H1 (cell line): ENCODE results near the gene ZNF592. TPM values are rescaled to one million over a fixed set of nuclear protein-coding genes. Genes with fewer than 3 reads are reported as not detected.

Source experiments
- CTCF ChIA-PET: fragments of 300-600 bp; sonication (Branson Sonifier 250); formaldehyde crosslinking; loops from one replicate; lab custom pipeline; 2021; ENCODE audit not compliant: partially characterized antibody; lab: Charles Lee
- POLR2A ChIA-PET: fragments of 300-600 bp; sonication (Branson Sonifier 250); formaldehyde crosslinking; loops from one replicate; lab custom pipeline; 2021; ENCODE audit warnings: inconsistent platforms; ENCODE audit not compliant: partially characterized antibody; lab: Charles Lee
- DNase-seq, 2 experiments: peaks; one replicate each; pipeline versions ENCODE4 v3.0.0 to v3.0.0-alpha.2; 2010 to 2022; ENCODE audit warnings: low spot score in 2 of 2, low read depth in 1 of 2, mixed read lengths in 1 of 2
- FAIRE-seq: peaks from 2 replicates; lab custom pipeline; 2011; peaks lifted over from hg19 to GRCh38; lab: Jason Lieb, UNC
- H2AFZ ChIP-seq: 2 replicates; pipeline ENCODE4 v1.8.1; 2012; ENCODE audit warnings: low read length, inconsistent platforms
- H2AK5ac ChIP-seq: 2 replicates; pipeline ENCODE4 v1.6.1; 2013; ENCODE audit warnings: low read depth, low read length
- H2BK120ac ChIP-seq: replicated peaks from 2 replicates; pipeline ENCODE3; 2013; ENCODE audit warnings: low read depth, low read length, inconsistent platforms
- H2BK12ac ChIP-seq: 2 replicates; pipeline ENCODE4 v1.6.1; 2013; ENCODE audit warnings: low read depth, low read length
- H2BK15ac ChIP-seq: 2 replicates; pipeline ENCODE4 v1.6.1; 2013; ENCODE audit warnings: low read length
- H2BK20ac ChIP-seq: 2 replicates; pipeline ENCODE4 v1.6.1; 2013; ENCODE audit warnings: low read length
- H2BK5ac ChIP-seq: 2 replicates; pipeline ENCODE4 v1.6.1; 2013; ENCODE audit warnings: low read depth, low read length
- H3K14ac ChIP-seq: 2 replicates; pipeline ENCODE4 v1.6.1; 2013; ENCODE audit warnings: inconsistent platforms; ENCODE audit not compliant: insufficient read length
- H3K18ac ChIP-seq: 2 replicates; pipeline ENCODE4 v1.6.1; 2013; ENCODE audit warnings: low read length; ENCODE audit errors: extremely low read depth
- H3K23ac ChIP-seq: 2 replicates; pipeline ENCODE4 v1.6.1; 2013; ENCODE audit warnings: inconsistent platforms; ENCODE audit not compliant: insufficient read length
- H3K23me2 ChIP-seq: 2 replicates; pipeline ENCODE4 v1.6.1; 2013; ENCODE audit warnings: low read depth, low read length
- H3K27ac ChIP-seq: 2 replicates; pipeline ENCODE4 v1.6.1; 2011; ENCODE audit warnings: low read depth, low read length, inconsistent platforms
- H3K27me3 ChIP-seq, 4 experiments: replicated peaks in 1 of 4; 1 replicate in 1 of 4; 2 replicates in 3 of 4; pipeline versions ENCODE4 v1.6.1 to v1.8.1; 2011 to 2013; ENCODE audit warnings: low read length in 3 of 4, mild to moderate bottlenecking in 3 of 4, inconsistent platforms in 2 of 4, mixed read lengths in 2 of 4, moderate library complexity in 1 of 4; ENCODE audit not compliant: control insufficient read depth in 3 of 4, insufficient read depth in 3 of 4; ENCODE audit errors: extremely low read depth in 1 of 4
- H3K36me3 ChIP-seq, 4 experiments: 2 replicates each; pipeline versions ENCODE4 v1.6.1 to v1.8.1; 2011 to 2013; ENCODE audit warnings: mild to moderate bottlenecking in 4 of 4, low read length in 3 of 4, moderate library complexity in 2 of 4, control low read depth in 1 of 4, inconsistent platforms in 1 of 4; ENCODE audit not compliant: insufficient read depth in 4 of 4, control insufficient read depth in 2 of 4
- H3K4ac ChIP-seq: replicated peaks from 2 replicates; pipeline ENCODE3; 2013; ENCODE audit warnings: low read length, low read depth, mixed read lengths, inconsistent platforms; ENCODE audit not compliant: insufficient read length
- H3K4me1 ChIP-seq, 4 experiments: replicated peaks in 1 of 4; 1 replicate in 1 of 4; 2 replicates in 3 of 4; pipeline versions ENCODE4 v1.6.1 to v1.8.1; 2011 to 2013; ENCODE audit warnings: low read length in 3 of 4, inconsistent platforms in 2 of 4, mixed read lengths in 1 of 4; ENCODE audit not compliant: insufficient read depth in 4 of 4, control insufficient read depth in 3 of 4
- H3K4me2 ChIP-seq, 2 experiments: 2 replicates each; pipeline versions ENCODE4 v1.6.1 to v1.8.1; 2011 to 2013; ENCODE audit warnings: low read depth in 2 of 2, low read length in 2 of 2, control low read depth in 1 of 2, inconsistent platforms in 1 of 2, mild to moderate bottlenecking in 1 of 2; ENCODE audit not compliant: insufficient read depth in 1 of 2
- H3K4me3 ChIP-seq, 4 experiments: fragments of 200-600, 300-600 bp in 1 of 4; sonication (generic), shearing (Covaris generic), sonication (Bioruptor Twin) in 1 of 4; 2 replicates each; pipeline versions ENCODE4 v1.5.1 to v1.8.1; 2011 to 2016; ENCODE audit warnings: low read length in 4 of 4, low read depth in 3 of 4, control low read depth in 2 of 4, inconsistent platforms in 2 of 4, mild to moderate bottlenecking in 2 of 4, mixed read lengths in 1 of 4, moderate library complexity in 1 of 4; ENCODE audit not compliant: insufficient read depth in 2 of 4; ENCODE audit errors: extremely low read depth in 1 of 4
- H3K56ac ChIP-seq: replicated peaks from 2 replicates; pipeline ENCODE3; 2013; ENCODE audit warnings: low read depth, mild to moderate bottlenecking, mixed read lengths, low read length, inconsistent platforms; ENCODE audit not compliant: insufficient read length
- H3K79me1 ChIP-seq: 2 replicates; pipeline ENCODE4 v1.6.1; 2013; ENCODE audit warnings: low read depth, low read length, control low read depth
- H3K79me2 ChIP-seq, 2 experiments: 2 replicates each; pipeline versions ENCODE4 v1.6.1 to v1.8.1; 2012 to 2013; ENCODE audit warnings: low read length in 2 of 2, mild to moderate bottlenecking in 2 of 2, inconsistent platforms in 1 of 2; ENCODE audit not compliant: insufficient read depth in 2 of 2, control insufficient read depth in 1 of 2
- H3K9ac ChIP-seq, 4 experiments: replicated peaks in 1 of 4; 1 replicate in 1 of 4; 2 replicates in 3 of 4; pipeline versions ENCODE4 v1.6.1 to v1.8.1; 2011 to 2013; ENCODE audit warnings: low read depth in 3 of 4, low read length in 3 of 4, control low read depth in 2 of 4, mild to moderate bottlenecking in 2 of 4, moderate library complexity in 2 of 4, inconsistent platforms in 1 of 4; ENCODE audit errors: extremely low read depth in 1 of 4
- H3K9me3 ChIP-seq, 2 experiments: 2 replicates each; pipeline versions ENCODE4 v1.6.1 to v1.8.1; 2012 to 2013; ENCODE audit warnings: mild to moderate bottlenecking in 2 of 2, moderate library complexity in 2 of 2, control low read depth in 1 of 2, inconsistent platforms in 1 of 2, low read depth in 1 of 2, low read length in 1 of 2, mixed read lengths in 1 of 2; ENCODE audit not compliant: insufficient read depth in 2 of 2
- H4K20me1 ChIP-seq, 2 experiments: replicated peaks in 1 of 2; 2 replicates each; pipeline versions ENCODE3 to v1.8.1; 2011 to 2013; ENCODE audit warnings: inconsistent platforms in 2 of 2, low read length in 2 of 2, mild to moderate bottlenecking in 1 of 2; ENCODE audit not compliant: insufficient read depth in 2 of 2, control insufficient read depth in 1 of 2
- H4K5ac ChIP-seq: 2 replicates; pipeline ENCODE4 v1.6.1; 2013; ENCODE audit warnings: low read length, low read depth, mixed read lengths, inconsistent platforms; ENCODE audit not compliant: insufficient read length
- H4K8ac ChIP-seq: 2 replicates; pipeline ENCODE4 v1.8.0; 2013; ENCODE audit warnings: mild to moderate bottlenecking, moderate library complexity, low read length, inconsistent platforms; ENCODE audit not compliant: insufficient read depth; ENCODE audit errors: extremely low read depth
- H4K91ac ChIP-seq: replicated peaks from 2 replicates; pipeline ENCODE3; 2013; ENCODE audit warnings: low read length, mixed read lengths, inconsistent platforms; ENCODE audit not compliant: insufficient read length
- BCL11A ChIP-seq, 2 experiments: IDR thresholded peaks; one replicate each; pipeline ENCODE4 v1.6.1; 2011; ENCODE audit warnings: low read depth in 2 of 2, low read length in 2 of 2, mild to moderate bottlenecking in 2 of 2
- CHD1 ChIP-seq: IDR thresholded peaks from 2 replicates; pipeline ENCODE4 v1.6.1; 2012; ENCODE audit warnings: low read depth, low read length, improper control_type of control experiment
- CTBP2 ChIP-seq: IDR thresholded peaks from 2 replicates; pipeline ENCODE4 v1.7.0; 2011; ENCODE audit warnings: borderline replicate concordance, mild to moderate bottlenecking, moderate library complexity, mixed read lengths, low read length; ENCODE audit not compliant: insufficient read depth, insufficient read length
- GABPA ChIP-seq: IDR thresholded peaks from 2 replicates; pipeline ENCODE4 v1.6.1; 2011; ENCODE audit warnings: mild to moderate bottlenecking, low read length, moderate library complexity, borderline replicate concordance; ENCODE audit not compliant: insufficient read depth
- RXRA ChIP-seq: IDR thresholded peaks from 2 replicates; pipeline ENCODE4 v1.6.1; 2011; ENCODE audit warnings: low read depth, mild to moderate bottlenecking, low read length, moderate library complexity; ENCODE audit not compliant: insufficient read depth
- SP1 ChIP-seq: IDR thresholded peaks from 2 replicates; pipeline ENCODE4 v1.6.1; 2011; ENCODE audit warnings: low read depth, low read length
- SRF ChIP-seq: IDR thresholded peaks from 2 replicates; pipeline ENCODE4 v1.6.1; 2011; ENCODE audit warnings: mild to moderate bottlenecking, low read depth, low read length, moderate library complexity
- TAF1 ChIP-seq: IDR thresholded peaks from 2 replicates; pipeline ENCODE4 v1.6.1; 2011; ENCODE audit warnings: mild to moderate bottlenecking, low read depth, low read length
- WGBS, 2 experiments: shearing (Covaris generic) in 1 of 2; methylation state at CpG; one replicate each; pipeline versions ENCODE4 v1.1.6 to v1.1.7; 2013 to 2015; ENCODE audit warnings: low lambda C conversion rate in 2 of 2, mixed read lengths in 2 of 2, inconsistent platforms in 1 of 2, low coverage in 1 of 2, missing lambda C conversion rate in 1 of 2; ENCODE audit not compliant: insufficient replicate concordance in 2 of 2, insufficient coverage in 1 of 2, insufficient read length in 1 of 2; ENCODE audit errors: extremely low coverage in 1 of 2, missing lambda C conversion rate in 1 of 2; 5-methylcytosine and 5-hydroxymethylcytosine counted together
- polyA plus RNA-seq, 7 experiments: library from polyadenylated mRNA; depleted of rRNA in 3 of 7; stranded (reverse) in 5 of 7; unstranded in 2 of 7; fragments of >200 nt in 5 of 7; fragments of 200-250 nt in 2 of 7; gene quantifications; 1 replicate in 5 of 7; 2 replicates in 1 of 7; 4 replicates in 1 of 7; pipeline versions ENCODE4 v1.2.1 to v1.2.3, GENCODE V29; 2011 to 2013; ENCODE audit warnings: missing spikeins in 2 of 7, mixed read lengths in 2 of 7
- total RNA-seq: library from RNA; stranded (reverse); fragmentation: NEBNext Ultra II Directional; extraction: Animal tissue kit (Norgen Biotek cat#: 25700); gene quantifications from 2 replicates; pipeline ENCODE4 v1.2.1, GENCODE V29; 2021
- TF ChIP-seq, protein P1 (sequence below): IDR thresholded peaks from 2 replicates; pipeline ENCODE4 v1.6.1; 2012; ENCODE audit warnings: inconsistent platforms
- TF ChIP-seq, protein P2 (sequence below), 3 experiments: IDR thresholded peaks; 1 replicate in 2 of 3; 2 replicates in 1 of 3; pipeline versions ENCODE4 v1.5.1 to v1.6.1; 2011; ENCODE audit warnings: low read length in 3 of 3, mild to moderate bottlenecking in 3 of 3, inconsistent platforms in 2 of 3, low read depth in 1 of 3, moderate library complexity in 1 of 3; ENCODE audit not compliant: insufficient read depth in 1 of 3; ENCODE audit errors: control extremely low read depth in 1 of 3

ZNF592 gene
- total and polyA plus RNA-seq, 2 of the 8 experiments (the other 6 are each of a cell fraction or from before 2014, with no cell fraction given) = 14.2 to 33.0 TPM

DNA sequence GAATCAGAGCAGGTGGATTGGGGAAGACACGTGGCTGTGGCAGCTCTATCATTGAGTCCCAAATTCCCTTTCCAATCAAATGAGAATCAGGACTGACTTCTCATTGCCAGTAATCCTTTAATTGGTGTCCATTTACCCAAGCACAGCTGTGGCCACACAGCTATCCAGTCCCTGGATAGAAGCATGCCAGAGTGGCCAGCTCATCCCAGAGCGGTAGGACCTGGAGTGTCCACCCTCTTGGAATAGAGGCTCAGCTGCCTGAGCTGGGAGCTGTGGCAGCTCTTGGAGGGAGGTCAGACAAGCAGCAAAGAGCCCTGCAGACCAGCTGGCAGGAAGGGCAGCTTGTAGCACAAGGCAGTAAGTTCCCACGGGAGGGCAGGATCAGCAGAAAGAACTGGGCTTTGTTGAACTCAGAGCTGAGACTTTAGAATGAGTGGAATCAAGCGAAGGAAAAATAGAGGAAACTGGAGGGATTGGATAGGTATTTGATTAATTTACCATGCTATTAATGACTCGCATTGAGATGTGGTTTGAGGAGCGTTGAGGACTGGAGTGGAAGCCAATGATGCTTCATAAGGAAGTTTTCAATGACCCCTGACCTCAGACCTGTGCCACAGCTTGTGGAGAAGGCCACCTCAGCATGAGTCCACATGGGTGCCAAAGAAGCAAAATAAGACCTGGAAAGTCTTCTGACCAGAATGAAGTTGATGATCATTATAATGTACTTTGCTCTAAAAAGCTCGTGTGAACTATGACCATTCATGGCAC is 61.9 kb downstream of the ZNF592 start:
- no peak overlapping the region for H3K4me2 ChIP-seq
- POLR2A ChIA-PET = interaction anchor here (0.7 to 2.4 kb wide), 5 partner anchors 9 to 157 kb away, joined by 3 to 11 read pairs (median 4); partner anchors contain the start of gene SEC11A
- H4K5ac ChIP-seq = no peak overlapping the region
- DNase-seq (no peak), FAIRE-seq (no peak)
- no peak overlapping the region for H3K56ac ChIP-seq
- H3K9me3 ChIP-seq = no peaks in the 10 kb centered on the region
- no peak overlapping the region for H2AK5ac ChIP-seq
- no peak overlapping the region for H3K27ac ChIP-seq
- no peak overlapping the region for H2BK15ac ChIP-seq
- no peak overlapping the region for H2BK5ac ChIP-seq
- H3K9ac ChIP-seq = no peak overlapping the region
- no peak overlapping the region for H3K14ac ChIP-seq
- H4K20me1 ChIP-seq = no peaks in the 10 kb centered on the region
- H2BK120ac ChIP-seq = no peak overlapping the region
- no peak overlapping the region for H2BK20ac ChIP-seq
- H3K23ac ChIP-seq = no peak overlapping the region
- H3K4me1 ChIP-seq = no peaks in the 10 kb centered on the region
- H3K18ac ChIP-seq = no peak overlapping the region
- H3K36me3 ChIP-seq = no peaks in the 10 kb centered on the region; a peak in 1 of 8 replicates
- CTCF ChIA-PET = interaction anchor here (0.6 to 4.7 kb wide), 12 partner anchors 9 to 714 kb away, joined by 3 to 22 read pairs (median 4); partner anchors contain the start of genes ALPK3 and WDR73
- no peak overlapping the region for H2BK12ac ChIP-seq
- H3K79me2 ChIP-seq = no peaks in the 10 kb centered on the region
- no peaks in the 10 kb centered on the region for H3K79me1 ChIP-seq
- H4K91ac ChIP-seq = no peak overlapping the region
- no peak overlapping the region for H4K8ac ChIP-seq
- no peak overlapping the region for H2AFZ ChIP-seq
- WGBS, 2 experiments = 93% methylated on average over 7 of the region's 7 CpGs; no CpG with 5 or more reads in 1 of the 2 experiments
- H3K27me3 ChIP-seq = no peaks in the 10 kb centered on the region
- H3K4ac ChIP-seq = no peak overlapping the region
- H3K4me3 ChIP-seq = no peak overlapping the region
- H3K23me2 ChIP-seq = no peaks in the 10 kb centered on the region
- TF ChIP-seq, protein P1, sequence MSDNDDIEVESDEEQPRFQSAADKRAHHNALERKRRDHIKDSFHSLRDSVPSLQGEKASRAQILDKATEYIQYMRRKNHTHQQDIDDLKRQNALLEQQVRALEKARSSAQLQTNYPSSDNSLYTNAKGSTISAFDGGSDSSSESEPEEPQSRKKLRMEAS = no peak
- TF ChIP-seq CHD1 (no peak), RXRA (no peak), GABPA (no peak), CTBP2 (no peak), SP1 (no peak), TAF1 (no peak), BCL11A (IDR thresholded peaks at IDR 0.05; ENCODE audit: low read depth in 2 of 2, low read length in 2 of 2) (no peak), SRF (no peak)
- TF ChIP-seq, protein P2, sequence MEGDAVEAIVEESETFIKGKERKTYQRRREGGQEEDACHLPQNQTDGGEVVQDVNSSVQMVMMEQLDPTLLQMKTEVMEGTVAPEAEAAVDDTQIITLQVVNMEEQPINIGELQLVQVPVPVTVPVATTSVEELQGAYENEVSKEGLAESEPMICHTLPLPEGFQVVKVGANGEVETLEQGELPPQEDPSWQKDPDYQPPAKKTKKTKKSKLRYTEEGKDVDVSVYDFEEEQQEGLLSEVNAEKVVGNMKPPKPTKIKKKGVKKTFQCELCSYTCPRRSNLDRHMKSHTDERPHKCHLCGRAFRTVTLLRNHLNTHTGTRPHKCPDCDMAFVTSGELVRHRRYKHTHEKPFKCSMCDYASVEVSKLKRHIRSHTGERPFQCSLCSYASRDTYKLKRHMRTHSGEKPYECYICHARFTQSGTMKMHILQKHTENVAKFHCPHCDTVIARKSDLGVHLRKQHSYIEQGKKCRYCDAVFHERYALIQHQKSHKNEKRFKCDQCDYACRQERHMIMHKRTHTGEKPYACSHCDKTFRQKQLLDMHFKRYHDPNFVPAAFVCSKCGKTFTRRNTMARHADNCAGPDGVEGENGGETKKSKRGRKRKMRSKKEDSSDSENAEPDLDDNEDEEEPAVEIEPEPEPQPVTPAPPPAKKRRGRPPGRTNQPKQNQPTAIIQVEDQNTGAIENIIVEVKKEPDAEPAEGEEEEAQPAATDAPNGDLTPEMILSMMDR (IDR thresholded peaks at IDR 0.05; ENCODE audit: control extremely low read depth in 1 of 3, insufficient read depth in 1 of 3, low read depth in 1 of 3, low read length in 3 of 3) = no peak
